HG02588 (cell line): Measurements from ENCODE around the gene GRIN2A.

Experiments used
- ATAC-seq: cut with Tn5 transposase; IDR thresholded peaks from one replicate; pipeline ENCODE4 v1.9.1; 2021; ENCODE audit warnings: mild to moderate bottlenecking, moderate library complexity; ENCODE audit not compliant: unreplicated experiment

The GRIN2A gene

DNA sequence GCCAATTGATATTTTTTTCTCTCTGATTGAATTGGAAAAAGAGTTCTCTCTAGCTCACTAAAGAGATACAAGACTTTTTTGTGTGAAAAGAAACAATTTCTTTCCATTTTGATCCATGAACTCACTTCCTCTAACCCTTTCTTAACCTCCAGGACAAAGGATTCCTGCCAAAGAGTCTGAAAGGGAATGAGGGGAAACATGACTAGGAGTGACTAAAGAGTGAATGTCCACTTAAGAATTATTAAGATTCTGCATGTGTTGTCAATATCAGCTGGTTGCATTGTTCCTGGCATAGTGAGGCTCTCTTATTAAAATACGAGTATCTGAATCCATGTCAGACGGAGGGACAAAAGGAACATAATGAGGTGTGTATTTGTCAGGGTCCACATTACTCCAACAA is 344.7 kb downstream of the GRIN2A start:
- no peak for ATAC-seq

DNA sequence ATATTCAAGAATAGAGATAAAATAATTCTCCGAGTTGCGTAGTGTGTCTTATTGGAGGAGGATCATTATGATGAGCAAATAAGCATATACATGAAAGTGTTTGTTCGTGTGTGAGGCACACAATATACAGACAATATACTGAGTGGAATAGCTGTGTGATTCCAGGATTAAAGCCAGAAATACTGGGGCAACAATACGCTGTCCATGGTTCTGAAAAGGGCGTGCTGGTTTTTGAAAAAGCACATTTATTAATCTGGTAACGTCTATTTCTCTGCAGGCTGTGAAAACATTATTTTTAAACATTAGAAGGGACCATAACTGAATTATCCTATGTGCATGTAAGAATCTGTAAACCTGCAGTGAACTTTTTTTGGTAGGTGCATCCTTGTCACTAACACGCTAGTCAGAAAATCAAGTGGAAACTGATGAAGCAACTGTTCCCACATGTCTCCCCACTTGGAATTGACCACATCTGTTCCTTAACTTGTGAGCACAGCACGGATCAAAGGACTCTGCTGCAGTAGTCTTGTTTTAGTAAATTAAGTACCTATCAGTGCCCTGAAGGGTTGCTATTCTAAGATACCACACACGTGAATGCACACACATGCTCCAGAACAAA is 346.0 kb downstream of the GRIN2A start:
- no peak for ATAC-seq

DNA sequence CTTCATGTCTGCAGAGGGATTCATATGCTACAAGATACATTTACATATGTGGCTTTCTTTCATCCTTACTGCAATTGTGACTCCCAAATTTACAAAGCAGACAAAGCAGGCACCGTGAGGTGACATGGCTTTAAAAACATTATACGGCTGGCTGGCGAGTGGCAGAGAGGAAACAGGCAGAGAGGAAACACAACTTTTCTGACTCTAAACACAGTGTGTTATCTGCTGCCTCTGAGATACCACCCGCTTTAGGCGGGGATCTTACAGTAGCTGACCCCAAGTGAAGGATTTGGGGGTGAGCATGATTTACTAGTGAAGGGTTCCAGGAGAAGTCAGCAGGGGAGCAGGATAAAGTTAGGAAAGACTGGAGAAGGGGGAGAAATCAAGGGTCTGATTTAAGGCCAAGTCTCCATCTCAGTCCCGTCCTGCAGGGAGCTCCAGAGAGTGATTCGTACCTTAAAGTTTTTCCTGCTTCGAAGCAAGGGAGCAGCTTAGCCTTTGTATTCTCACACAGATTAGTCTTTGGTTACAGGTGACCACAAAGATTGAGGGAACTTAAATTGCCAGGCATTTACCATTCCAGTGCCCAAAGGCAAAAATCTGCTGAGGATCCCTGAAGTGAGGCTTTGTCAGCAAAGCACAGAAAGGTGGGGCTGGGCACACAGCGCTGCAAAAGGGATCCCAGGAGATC is 355.0 kb downstream of the GRIN2A start:
- ATAC-seq: no peak

DNA sequence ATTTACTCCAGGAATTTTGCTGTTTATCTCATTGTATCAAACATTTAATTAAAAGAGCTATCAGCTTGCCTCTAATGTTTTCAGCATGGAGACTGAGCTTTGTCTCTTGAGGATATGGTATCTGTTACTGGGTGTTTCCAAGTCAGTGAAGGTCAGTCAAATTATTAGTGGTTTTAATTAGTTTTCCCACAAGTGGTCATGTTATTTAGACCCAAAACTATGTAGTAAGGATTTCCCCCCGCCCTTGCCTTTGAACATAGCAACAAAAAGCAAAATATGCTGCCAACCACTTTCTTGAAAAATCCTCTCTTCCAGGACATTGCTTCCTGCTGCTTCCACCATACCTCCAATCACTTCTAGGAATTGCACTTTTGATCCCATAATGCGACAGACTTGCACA is 355.6 kb downstream of the GRIN2A start:
- no peak for ATAC-seq

DNA sequence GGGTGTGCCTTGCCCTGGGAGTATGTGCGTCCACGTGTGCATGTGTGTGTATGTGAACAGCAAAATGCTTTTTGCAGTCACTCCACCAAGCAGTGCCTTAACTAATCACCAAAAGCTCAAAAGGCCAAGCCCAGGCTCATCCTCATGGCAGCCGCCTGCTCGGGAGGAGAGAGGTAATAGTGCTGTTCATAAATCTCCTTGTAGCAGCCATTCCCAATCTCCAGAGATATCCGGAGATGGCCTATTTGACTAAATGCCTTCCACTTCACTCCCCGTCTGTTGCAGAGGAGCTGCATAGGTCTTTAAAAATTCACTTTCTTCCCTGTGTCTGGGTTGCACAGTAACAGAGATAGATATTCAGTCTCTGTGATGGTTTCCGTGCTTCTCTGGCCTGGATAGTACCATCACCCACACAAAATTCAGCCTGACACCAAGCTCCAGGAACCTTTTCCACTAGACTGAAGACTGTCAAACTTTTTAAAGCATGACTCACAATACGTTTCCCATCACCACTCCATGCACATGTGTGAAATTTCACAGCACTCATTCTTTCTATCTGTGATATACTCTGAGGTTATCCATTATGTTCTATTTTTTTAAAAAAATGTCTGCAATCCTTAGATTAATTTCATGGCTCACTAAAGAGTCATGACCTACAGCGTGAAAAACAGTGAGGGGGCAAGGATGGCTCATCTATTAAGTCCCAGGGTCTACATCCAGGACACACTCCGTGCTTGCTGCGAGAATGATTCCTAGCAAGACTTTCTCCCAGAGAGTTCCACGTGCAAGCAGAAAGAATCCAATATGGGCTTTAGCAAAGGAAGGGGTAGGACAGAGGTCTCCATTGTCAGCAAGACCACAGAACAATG is 357.8 kb downstream of the GRIN2A start:
- ATAC-seq: no peak

DNA sequence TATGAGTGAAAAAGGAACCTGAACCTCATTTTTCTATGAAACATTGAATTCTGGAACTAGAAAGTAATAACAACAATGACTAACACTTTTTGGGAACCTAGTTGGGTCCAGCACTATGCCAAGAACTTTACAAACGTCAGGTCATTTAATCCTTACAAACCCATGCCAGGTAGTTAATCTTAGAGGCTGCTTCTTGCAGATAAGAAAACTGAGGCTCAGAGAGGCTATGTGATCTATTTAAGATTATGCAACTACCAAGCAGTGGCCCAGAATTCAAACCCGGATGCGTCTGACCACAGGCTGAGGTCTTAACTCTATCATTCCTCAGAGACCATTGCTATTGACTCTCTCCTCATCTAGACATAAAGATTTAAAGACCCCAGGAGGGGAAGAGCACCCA is 358.7 kb downstream of the GRIN2A start:
- no peak for ATAC-seq

DNA sequence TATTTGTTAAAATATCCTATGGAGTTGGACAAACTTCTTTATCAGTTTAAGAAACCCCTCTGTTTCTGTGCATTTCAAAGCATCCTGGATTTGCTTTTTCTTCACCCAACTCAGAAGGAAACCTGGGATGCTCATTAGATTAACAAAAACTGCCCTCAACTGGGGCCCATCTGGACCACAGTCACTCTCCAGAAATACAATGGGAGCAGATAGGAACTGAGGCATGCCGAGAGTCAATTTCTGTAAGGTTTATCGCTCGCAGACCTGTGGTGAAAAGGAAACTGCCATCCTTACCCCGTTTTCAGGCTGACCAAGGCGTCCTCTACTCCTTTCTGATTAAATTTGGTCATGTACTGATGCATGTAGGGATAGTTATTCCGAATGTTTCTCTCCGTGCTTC is 360.3 kb downstream of the GRIN2A start:
- ATAC-seq: no peak

DNA sequence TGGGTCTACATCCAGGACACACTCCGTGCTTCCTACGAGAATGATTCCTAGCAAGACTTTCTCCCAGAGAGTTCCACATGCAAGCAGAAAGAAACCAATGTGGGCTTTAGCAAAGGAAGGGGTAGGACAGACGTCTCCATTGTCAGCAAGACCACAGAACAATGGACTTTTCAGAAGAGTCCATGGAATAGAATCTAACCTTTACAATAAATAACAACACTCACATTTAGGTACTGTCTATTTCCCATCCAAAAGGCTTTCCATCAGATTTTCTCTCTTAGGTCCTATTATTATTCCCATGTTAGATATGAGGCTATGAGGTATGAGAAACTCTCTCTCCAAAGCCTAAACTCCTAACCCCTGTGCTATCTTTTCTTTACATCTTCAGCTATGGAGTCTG is 360.9 kb downstream of the GRIN2A start:
- ATAC-seq: no peak

DNA sequence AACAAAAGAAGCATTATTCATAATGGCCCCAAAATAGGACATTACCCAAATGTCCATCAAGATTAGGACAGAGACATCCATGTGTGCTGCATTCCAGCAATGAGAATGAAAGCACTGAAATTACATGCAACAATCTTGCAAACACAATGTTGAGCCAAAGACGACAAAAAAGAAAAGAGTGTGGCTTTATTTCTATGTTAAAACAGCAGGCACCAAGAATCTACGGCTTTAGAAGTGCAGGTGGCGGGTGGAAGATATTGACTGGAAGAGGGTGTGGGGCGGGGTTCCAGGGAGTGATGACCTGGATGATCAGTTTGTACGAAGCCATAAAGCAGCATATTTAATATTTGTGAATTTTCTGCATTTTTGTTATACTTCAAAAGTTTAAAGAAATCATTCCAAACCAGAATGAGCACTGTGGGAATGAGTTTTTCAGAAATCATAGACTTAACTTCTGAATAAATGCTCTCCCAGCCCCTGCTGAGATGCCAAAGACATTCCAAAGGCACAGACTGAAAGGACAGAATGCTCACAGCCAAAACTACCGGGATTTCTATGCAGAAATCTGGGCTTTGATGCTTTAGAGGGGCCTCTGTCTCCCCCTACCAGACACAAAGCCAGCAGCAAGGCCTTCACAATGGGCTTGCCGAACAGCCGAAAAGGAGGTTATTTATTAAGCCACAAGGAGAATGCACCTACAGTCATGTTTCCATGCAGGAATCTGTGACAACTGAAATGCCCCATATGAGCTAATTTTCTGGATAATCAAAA is 361.6 kb downstream of the GRIN2A start:
- ATAC-seq: no peak

DNA sequence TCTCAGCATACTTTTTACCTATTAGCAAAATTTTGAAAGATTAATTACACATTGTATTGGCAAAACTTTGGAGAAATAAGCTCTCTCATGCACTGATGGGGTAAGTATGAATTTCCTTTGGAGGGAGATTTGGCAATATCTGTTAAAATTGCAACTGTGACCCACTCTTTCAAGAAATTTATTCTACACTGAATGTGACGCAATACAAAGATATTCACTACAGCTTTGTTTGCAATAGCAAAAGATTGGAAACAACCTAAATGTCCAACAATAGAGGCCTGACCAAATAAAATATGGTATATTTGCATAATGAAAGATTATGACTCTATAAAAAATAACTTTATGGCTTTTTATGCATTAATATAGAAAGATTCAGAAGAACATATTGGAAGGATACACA is 363.5 kb downstream of the GRIN2A start:
- no peak for ATAC-seq

DNA sequence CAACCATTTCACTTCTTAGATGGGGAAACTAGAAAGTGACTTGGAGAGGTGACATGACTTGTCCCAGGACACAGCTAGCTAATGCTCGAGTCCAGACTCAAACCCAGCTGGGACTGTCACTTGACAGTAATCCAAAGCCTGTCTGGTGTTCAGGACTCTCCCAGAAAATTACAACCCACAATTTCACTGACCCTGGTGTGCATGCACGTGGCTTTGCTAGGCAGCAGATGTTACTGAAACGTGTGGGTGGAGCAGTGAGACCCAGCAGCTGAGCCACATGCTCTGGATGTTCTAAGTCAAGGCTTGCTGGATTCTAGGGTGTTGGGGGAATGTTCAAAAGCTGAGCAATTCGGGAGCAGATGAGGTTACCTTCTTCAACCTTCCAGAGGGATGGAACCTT is 364.6 kb downstream of the GRIN2A start:
- ATAC-seq: no peak

DNA sequence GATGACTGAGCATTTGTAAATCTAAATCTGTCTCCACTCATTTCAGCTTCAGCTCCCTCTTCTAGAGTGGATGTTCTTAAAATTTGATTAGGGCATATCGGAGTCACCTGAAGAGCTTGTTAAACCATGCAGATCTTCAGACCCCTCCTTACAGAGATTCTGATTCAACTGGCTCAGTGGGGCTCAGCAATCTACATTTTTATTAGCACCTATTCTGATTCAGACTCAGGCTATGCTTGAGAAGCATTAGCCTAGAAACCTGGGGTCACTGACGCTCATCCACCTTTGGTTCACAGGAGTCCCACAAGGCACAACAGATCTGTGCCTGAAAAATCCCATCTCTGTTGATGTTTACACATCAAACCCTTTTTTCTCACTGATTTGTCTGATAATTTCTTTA is 365.6 kb downstream of the GRIN2A start:
- no peak for ATAC-seq

DNA sequence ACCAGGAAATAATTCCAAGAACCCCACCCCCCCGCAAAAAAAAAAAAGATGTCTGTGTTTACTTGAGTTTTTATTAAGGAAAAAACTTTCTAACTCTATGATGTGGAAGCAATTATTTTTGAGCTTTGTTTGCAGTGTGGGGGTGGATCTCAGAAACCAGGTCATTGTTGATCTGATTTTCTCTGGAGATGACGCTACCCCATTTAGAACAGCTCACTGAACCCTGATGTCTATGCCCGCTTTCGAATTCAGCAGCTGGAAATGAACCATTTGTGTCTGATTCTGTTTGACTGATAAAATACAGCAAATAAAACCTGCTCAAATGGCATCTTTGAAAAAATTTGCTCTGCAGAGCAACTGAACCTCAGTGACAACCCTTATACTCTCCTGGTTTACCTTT is 368.6 kb downstream of the GRIN2A start:
- no peak for ATAC-seq

DNA sequence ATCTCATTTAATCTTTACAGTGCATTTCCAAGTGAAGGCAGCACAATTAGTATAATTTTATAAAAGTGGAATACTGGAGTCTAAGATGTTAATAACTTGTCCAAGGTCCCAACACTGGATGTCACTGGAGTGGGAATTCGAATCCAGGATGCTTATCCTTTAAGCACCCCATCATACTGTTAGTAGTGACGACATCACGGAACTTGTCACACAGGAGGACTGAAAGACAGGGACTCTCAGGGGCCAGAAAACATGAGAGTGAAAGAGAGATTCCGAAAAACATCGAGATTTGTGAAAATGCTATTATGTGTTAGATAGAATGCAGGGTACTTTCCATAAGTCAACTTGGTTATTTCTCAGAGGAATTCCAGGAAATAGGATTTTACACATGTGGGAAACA is 374.0 kb downstream of the GRIN2A start:
- ATAC-seq: no peak

DNA sequence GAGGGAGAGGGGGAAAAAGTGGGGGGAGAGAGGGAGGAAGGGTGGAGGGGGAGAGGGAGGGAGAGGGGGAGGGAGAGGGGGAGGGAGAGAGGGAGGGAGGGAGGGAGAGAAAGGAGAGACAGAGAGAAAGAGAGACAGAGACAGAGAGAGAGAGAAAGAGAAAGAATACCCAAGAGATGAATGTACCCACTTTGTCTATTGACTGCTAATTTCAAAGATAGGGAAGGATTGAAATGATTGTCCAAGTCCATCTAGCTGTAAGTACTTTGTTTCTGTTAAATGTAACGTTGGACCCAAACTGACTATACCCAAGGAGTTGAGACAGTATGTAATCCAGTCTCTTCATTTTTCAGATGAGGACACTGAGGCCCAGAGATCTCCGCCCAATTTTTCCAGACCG is 374.9 kb downstream of the GRIN2A start:
- ATAC-seq: no peak

DNA sequence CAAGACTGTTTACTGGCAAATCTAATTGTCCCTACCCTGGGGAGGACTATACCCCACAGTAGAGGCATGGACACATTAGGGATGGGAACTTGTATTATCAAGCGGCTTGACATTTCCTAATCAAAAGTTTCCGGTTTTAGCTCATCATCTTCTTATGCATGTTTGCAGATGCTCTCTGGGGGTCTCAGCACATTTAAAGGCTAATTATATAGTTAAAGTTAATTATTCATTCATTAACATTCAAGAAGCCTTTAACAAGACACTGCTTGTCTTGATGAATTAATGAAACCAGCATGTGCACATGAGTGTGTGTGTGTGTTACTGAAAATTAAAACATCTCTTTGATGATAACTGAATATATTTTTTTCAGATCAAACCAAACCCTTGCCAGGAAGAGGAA is 377.1 kb downstream of the GRIN2A start:
- no peak for ATAC-seq

DNA sequence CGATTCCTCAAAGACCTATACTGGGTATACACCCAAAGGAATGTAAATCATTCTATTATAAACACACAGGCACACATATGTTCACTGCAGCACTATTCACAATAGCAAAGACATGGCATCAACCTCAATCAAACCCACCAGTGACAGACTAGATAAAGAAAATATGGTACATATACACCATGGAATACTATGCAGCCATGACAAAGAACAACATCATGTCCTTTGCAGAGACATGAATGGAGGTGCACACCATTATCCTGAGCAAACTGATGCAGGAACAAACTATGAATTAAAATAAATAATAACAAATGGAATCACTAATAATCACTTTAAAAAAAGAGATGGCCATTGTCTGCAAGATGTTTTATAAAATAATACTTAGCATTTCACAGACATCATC is 380.1 kb downstream of the GRIN2A start:
- no peak for ATAC-seq

DNA sequence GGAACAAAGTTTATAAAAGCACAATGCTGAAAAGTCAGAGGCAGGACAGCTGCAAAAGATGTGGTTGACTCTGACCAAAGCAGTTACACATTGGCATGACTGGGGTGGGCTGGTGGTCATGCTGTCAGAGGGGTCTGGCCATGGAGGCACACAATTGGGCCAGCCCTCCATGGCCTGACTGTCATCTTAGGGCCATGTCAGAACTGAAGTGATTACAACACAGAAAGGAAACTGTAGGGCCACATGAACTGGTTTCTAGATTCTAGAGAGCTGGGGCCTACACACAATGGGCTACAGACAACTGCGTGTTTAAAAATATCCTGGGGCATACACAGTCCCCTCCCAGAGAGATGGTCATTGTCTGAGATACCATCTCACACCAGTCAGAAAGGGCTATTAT is 380.6 kb downstream of the GRIN2A start:
- ATAC-seq: no peak

DNA sequence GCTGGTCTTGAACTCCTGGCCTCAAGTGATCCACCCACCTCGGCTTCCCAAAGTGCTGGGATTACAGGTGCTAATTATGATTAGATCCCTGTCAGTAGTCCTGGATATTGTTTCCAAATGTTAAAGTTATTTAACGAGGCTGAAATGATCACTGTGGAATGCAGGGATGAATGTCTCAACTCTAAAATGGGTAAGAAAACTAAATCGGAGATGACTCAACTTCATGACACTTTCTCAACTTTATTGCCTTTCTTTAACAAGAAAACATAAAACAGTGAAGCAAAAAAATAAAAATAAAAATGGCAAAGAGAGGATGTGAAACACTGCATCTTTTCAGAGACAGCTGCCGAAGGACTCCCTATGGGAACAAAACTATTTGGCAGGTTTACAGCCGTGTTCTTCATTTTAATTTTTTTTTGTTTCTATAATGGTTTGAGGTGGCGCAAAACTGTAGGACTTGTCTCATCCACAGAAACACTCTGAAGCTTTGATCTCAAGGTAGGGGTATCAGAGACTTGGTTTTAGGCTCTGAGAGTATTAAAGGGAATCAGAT is 382.0 kb downstream of the GRIN2A start:
- ATAC-seq: no peak

DNA sequence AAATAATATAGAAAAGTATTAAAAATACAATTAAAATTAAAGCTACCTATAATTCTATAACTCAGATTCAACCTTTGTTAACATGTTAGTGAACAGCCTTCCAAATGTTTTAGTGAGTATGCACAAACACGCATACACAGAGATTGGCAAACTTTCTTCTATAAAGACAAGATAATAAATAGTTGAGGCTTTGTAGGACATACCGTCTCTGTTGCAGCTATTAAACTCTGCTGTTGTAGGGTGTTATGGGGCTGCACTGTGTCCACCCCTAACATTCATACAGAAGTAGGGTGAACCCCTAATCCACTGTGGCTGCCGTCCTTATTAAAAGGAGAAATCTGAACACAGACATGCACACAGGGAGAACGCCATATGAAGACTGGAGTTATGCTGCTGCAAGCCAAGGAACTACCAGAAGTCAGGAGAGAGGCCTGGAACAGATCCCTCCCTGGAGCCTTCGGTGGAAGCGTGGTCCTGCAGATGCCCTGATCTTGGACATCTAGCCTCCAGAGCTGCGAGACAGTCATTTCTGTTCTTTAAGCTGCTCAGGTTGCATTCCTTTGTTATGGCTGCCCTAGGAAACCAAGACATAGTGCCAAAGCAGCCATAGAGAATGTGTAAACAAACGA is 383.2 kb downstream of the GRIN2A start:
- ATAC-seq: no peak

DNA sequence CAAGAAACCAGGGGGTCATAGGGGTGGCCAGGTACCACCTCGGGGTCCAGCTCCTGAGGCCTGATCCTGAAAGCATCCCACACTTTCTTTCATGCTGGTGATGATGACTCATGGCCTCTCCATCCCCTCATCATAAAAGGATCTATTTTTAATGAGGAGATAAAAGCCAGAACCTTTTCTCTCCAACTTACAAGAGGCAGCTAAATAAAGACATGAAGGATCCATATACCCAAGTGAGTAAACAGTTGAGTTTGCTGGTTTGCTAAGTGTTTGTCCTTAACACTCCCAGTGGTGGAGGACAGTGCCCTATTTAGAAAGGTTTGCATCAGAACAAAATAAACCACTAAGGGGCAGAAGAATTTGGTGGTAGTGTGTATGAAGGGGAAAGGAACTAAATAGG is 383.8 kb downstream of the GRIN2A start:
- no peak for ATAC-seq
